Measurements from ENCODE around the gene NR4A1. TPM values are rescaled to one million over a fixed set of nuclear protein-coding genes. Genes with fewer than 3 reads are reported as not detected.
A peak's percentile ranks its signal among the peaks of the same experiment; 100 is the strongest.

The NR4A1 gene
- total and polyA plus RNA-seq, 2 of the 13 experiments (the other 11 are each of a cell fraction or from before 2014, with no cell fraction given): 5.7 to 15.2 TPM

DNA sequence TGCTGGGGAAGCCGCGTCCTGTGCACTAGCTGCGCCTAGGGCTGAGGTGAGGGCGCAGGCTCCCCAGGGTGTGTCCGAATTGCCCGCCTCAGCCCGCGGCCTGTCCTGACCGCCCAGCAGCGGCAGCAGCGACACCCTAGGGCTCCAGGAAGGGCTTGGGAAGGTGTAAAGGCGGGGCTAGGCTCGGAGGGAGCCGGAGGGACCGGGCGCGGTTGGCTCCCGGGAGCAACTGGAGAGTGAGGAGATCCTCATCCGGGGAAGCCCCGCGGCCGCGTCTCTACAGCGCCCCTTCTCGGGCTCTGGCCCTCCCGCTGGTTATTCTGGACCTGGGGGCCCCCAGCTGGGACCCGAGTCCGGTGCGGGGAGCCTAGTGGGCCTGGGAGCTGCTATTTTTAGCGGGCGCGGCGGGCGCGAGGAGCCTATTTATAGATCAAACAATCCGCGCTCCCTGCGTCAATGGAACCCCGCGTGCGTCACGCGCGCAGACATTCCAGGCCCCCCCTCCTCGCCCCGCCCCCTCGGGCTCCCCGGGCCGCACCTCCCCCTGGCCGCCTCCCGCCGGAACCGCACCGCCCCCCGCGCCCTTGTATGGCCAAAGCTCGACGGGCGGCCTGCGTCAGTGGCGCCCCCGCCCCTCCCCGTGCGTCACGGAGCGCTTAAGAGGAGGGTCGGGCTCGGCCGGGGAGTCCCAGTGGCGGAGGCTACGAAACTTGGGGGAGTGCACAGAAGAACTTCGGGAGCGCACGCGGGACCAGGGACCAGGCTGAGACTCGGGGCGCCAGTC, at the start of gene NR4A1 (continued):
- TF ChIP-seq ZBTB26 (CRISPR knock-in tag; IDR thresholded peaks at IDR 0.05; ENCODE audit: borderline replicate concordance) (no peak), ZZZ3 (CRISPR knock-in tag; IDR thresholded peaks at IDR 0.05; ENCODE audit: borderline replicate concordance) (0 out of 2 replicates have a peak, but pooled peaks have one; percentile 46), ZNF570 (CRISPR knock-in tag; IDR thresholded peaks at IDR 0.05; ENCODE audit: borderline replicate concordance) (no peak), PHF20 (CRISPR knock-in tag; IDR thresholded peaks at IDR 0.05) (no peak), THRA (CRISPR knock-in tag; IDR thresholded peaks at IDR 0.05; ENCODE audit: borderline replicate concordance) (no peak), KAT8 (CRISPR knock-in tag; IDR thresholded peaks at IDR 0.05) (peak; percentile 75), ZNF672 (CRISPR knock-in tag; IDR thresholded peaks at IDR 0.05) (no peak), TP53 (CRISPR knock-in tag; conservative IDR thresholded peaks at IDR 0.05) (no peak), SUZ12 (IDR thresholded peaks at IDR 0.05; ENCODE audit: low read depth, low read length) (no peak), RFX1 (IDR thresholded peaks at IDR 0.05) (no peak), ZNF317 (CRISPR knock-in tag; IDR thresholded peaks at IDR 0.05) (peak; percentile 36; the same call in 1 of the 2 replicates), ZNF678 (CRISPR knock-in tag; IDR thresholded peaks at IDR 0.05) (no peak), ZNF430 (CRISPR knock-in tag; IDR thresholded peaks at IDR 0.05) (peak; percentile 26; the same call in 1 of the 2 replicates), NFATC3 (CRISPR knock-in tag; IDR thresholded peaks at IDR 0.05) (no peak), AKAP8 (CRISPR knock-in tag; IDR thresholded peaks at IDR 0.05) (peak; percentile 78; the same call in 1 of the 2 replicates), SCMH1 (CRISPR knock-in tag; IDR thresholded peaks at IDR 0.05; ENCODE audit: borderline replicate concordance) (no peak), MIXL1 (CRISPR knock-in tag; IDR thresholded peaks at IDR 0.05) (peak; percentile 34; the same call in 1 of the 2 replicates), KAT7 (CRISPR knock-in tag; IDR thresholded peaks at IDR 0.05; ENCODE audit: borderline replicate concordance) (peak; percentile 50; the same call in 1 of the 2 replicates)
- TF ChIP-seq, protein P1, sequence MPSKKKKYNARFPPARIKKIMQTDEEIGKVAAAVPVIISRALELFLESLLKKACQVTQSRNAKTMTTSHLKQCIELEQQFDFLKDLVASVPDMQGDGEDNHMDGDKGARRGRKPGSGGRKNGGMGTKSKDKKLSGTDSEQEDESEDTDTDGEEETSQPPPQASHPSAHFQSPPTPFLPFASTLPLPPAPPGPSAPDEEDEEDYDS (CRISPR knock-in tag; IDR thresholded peaks at IDR 0.05): peak; percentile 99
- TF ChIP-seq, protein P2, sequence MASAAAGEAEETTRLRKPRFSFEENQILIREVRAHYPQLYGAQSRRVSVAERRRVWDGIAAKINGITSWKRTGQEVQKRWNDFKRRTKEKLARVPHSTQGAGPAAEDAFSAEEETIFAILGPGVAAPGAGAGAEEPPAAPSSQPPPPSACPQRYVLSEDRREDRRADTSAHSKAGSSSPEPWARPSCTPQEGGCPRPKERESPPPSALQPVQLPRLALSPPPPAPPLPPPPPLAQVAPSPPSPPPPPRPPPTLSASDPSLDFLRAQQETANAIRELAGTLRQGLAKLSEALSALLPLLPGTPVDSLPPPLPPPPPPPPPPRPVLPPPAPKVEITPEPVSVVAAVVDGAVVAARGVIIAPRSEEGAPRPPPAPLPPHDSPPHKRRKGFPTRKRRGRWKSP (CRISPR knock-in tag; IDR thresholded peaks at IDR 0.05): no peak
- TF ChIP-seq, protein P3, sequence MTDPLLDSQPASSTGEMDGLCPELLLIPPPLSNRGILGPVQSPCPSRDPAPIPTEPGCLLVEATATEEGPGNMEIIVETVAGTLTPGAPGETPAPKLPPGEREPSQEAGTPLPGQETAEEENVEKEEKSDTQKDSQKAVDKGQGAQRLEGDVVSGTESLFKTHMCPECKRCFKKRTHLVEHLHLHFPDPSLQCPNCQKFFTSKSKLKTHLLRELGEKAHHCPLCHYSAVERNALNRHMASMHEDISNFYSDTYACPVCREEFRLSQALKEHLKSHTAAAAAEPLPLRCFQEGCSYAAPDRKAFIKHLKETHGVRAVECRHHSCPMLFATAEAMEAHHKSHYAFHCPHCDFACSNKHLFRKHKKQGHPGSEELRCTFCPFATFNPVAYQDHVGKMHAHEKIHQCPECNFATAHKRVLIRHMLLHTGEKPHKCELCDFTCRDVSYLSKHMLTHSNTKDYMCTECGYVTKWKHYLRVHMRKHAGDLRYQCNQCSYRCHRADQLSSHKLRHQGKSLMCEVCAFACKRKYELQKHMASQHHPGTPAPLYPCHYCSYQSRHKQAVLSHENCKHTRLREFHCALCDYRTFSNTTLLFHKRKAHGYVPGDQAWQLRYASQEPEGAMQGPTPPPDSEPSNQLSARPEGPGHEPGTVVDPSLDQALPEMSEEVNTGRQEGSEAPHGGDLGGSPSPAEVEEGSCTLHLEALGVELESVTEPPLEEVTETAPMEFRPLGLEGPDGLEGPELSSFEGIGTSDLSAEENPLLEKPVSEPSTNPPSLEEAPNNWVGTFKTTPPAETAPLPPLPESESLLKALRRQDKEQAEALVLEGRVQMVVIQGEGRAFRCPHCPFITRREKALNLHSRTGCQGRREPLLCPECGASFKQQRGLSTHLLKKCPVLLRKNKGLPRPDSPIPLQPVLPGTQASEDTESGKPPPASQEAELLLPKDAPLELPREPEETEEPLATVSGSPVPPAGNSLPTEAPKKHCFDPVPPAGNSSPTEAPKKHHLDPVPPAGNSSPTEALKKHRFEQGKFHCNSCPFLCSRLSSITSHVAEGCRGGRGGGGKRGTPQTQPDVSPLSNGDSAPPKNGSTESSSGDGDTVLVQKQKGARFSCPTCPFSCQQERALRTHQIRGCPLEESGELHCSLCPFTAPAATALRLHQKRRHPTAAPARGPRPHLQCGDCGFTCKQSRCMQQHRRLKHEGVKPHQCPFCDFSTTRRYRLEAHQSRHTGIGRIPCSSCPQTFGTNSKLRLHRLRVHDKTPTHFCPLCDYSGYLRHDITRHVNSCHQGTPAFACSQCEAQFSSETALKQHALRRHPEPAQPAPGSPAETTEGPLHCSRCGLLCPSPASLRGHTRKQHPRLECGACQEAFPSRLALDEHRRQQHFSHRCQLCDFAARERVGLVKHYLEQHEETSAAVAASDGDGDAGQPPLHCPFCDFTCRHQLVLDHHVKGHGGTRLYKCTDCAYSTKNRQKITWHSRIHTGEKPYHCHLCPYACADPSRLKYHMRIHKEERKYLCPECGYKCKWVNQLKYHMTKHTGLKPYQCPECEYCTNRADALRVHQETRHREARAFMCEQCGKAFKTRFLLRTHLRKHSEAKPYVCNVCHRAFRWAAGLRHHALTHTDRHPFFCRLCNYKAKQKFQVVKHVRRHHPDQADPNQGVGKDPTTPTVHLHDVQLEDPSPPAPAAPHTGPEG (CRISPR knock-in tag; IDR thresholded peaks at IDR 0.05): no peak

All from HepG2 (cell line).